ENCODE results near the gene ARG2.

DNA sequence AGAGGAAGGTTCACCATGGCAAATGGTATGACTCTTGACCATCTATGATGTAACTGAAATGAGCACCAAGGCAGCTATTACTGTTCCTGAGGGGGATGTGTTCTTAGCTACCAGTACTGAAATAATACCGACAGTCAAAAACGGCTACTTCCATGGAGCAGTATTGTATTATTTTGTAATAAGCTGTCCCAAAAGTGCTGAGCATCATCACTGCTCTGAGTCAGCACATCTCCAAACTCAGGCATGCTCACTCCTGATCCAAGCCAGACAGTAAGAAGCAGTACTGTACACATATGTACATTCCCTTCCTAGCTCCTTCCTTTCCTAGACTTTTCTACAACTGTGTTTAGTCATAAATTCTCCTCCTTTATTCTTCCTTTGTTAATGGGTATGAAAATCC is 46.1 kb downstream of the ARG2 start:
- TF ChIP-seq, protein P1, sequence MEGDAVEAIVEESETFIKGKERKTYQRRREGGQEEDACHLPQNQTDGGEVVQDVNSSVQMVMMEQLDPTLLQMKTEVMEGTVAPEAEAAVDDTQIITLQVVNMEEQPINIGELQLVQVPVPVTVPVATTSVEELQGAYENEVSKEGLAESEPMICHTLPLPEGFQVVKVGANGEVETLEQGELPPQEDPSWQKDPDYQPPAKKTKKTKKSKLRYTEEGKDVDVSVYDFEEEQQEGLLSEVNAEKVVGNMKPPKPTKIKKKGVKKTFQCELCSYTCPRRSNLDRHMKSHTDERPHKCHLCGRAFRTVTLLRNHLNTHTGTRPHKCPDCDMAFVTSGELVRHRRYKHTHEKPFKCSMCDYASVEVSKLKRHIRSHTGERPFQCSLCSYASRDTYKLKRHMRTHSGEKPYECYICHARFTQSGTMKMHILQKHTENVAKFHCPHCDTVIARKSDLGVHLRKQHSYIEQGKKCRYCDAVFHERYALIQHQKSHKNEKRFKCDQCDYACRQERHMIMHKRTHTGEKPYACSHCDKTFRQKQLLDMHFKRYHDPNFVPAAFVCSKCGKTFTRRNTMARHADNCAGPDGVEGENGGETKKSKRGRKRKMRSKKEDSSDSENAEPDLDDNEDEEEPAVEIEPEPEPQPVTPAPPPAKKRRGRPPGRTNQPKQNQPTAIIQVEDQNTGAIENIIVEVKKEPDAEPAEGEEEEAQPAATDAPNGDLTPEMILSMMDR (conservative IDR thresholded peaks at IDR 0.05; ENCODE audit: low read depth, low read length), result no peak
- no peak for TF ChIP-seq EZH2 (IDR thresholded peaks at IDR 0.05; ENCODE audit: borderline replicate concordance, low read depth, low read length, poor library complexity, severe bottlenecking)

Data from A673 (cell line).